GM10248 (cell line): Measurements from ENCODE around the gene GOLGA7B.

Experiments
- CTCF ChIA-PET: fragments of 300-600 bp; sonication (Branson Sonifier 250); formaldehyde crosslinking; extraction: SDS; loops from one replicate; lab custom pipeline; 2021; ENCODE audit warnings: antibody characterized with exemption; lab: Yijun Ruan, JAX
- POLR2A ChIA-PET: fragments of 350-650 bp; sonication (Branson Sonifier 250); formaldehyde crosslinking; extraction: SDS; loops from one replicate; lab custom pipeline; 2020; ENCODE audit warnings: antibody characterized with exemption; lab: Yijun Ruan, JAX
- DNase-seq: peaks from one replicate; pipeline ENCODE4 v3.0.0; 2012; ENCODE audit errors: extremely low spot score
- CTCF ChIP-seq: IDR thresholded peaks from 2 replicates; pipeline ENCODE4 v1.5.1; 2012; ENCODE audit warnings: mild to moderate bottlenecking, low read depth; ENCODE audit errors: extremely low read depth, missing control alignments, control extremely low read depth

Gene GOLGA7B

DNA sequence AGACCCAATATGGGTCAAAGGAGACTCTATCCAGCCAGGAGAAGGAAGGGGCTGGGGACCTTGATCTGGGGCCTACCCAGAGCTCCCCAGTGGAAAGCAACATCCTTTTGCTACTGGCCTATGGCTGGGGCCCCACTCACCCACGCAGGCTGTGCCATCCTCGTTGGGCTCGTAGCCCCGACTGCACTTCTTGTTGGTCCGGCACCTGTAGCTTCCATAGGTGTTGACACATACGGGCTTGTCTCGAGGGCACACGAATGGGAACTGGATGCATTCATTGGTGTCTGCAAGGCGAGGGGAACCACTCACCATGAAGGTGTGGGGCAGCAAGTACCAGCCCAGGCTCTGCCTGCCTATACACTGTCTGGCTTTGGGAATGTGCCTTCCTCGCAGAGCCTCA is 30.5 kb downstream of the GOLGA7B start:
- no peak for DNase-seq
- CTCF ChIA-PET = interaction anchor here (2.1 kb wide), 1 partner anchor 10 kb away, joined by 6 read pairs; no protein-coding TSS in a partner anchor
- POLR2A ChIA-PET = no interaction called here
- TF ChIP-seq CTCF = no peak

DNA sequence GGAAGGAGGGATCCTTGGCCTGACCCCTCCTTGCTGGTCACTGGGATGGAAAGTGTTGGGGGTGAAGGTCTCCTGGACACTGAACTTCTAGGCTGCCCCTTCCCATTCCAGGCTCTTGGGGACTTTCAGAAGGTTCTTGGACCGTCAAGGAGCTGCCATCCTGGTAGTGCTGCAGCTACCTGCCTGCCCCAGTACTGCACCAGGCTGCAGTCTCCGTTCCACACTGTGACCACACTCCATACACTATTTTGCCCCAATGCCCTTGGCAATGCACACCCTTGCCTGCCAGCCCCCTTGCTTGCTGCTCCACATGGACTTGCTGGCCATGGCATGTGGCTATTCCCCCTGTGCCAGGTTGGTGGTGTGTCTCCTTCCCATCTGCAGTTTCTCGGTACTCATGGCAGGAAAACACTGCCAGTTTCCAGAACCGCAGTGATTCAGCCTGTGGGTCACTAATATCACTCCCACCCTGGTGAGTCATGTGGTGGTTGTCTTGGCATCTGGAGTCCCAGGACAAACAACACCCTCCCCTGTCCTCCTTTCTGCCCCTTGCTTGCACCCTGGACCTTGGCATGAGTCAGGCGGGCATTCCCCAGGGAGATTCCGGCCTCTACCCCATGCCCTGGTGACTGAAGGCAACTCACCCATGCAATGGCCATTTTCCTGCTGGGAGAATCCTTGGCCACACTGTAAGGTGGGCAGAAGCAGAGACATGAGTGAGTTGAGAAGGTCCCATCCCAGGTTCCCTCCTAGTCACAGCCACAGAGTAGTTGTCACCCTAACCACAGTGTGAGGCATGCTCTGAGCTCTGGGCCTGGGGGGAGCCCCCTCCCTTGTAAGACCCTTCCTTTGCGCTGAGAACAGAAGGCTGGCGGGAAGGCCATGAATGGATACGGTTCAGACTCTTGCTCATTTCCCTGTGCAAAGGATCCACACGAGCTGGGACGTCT is 32.8 kb downstream of the GOLGA7B start:
- POLR2A ChIA-PET = no interaction called here
- TF ChIP-seq CTCF = no peak
- no peak for DNase-seq
- CTCF ChIA-PET = no interaction called here

DNA sequence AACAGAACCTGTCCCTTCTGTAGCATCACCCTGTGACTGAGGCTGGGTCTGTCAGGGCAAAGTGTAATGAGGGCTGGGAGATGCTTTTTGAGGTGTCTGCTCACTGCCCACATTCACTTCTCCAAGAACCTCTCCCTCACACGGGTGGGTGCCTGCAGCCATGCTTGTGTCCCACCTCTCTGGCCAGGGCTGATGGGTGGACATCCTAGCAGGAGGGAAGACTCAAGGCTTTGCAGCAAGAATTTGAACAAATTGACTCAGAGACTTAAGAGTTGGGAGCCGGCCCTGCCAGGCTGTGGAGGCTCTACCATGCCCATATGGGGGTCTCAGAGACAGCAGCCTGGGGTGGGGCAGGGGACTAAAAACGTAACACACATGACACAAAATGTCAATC is 33.4 kb downstream of the GOLGA7B start:
- TF ChIP-seq CTCF = no peak
- ChIA-PET POLR2A (no interaction called here), CTCF (no interaction called here)
- DNase-seq = no peak

GRCh38 chr10:97886286-97886685 is 36.6 kb downstream of the GOLGA7B start:
- DNase-seq = no peak
- TF ChIP-seq CTCF = no peak
- ChIA-PET CTCF (interaction anchor here (1.1 kb wide), 1 partner anchor 17 kb away, joined by 3 read pairs; no protein-coding TSS in a partner anchor), POLR2A (no interaction called here)

DNA sequence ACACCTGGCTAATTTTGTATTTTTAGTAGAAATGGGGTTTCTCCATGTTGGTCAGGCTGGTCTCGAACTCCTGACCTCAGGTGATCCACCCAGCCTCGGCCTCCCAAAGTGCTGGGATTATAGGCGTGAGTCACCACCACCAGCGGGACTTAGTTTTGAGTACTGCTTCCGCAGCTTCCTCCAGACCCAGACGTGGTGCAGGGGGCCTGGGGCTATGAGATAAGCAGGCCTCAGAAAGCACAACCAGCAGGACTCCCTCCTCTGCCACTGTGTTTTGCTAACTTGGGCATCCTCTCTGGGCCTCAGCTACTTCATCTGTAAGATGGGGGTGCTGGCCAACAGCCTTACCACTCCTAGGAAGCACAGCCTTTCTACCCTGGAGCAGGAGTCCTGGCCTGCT is 37.8 kb downstream of the GOLGA7B start:
- ChIA-PET CTCF (no interaction called here), POLR2A (no interaction called here)
- DNase-seq = no peak
- no peak for TF ChIP-seq CTCF

DNA sequence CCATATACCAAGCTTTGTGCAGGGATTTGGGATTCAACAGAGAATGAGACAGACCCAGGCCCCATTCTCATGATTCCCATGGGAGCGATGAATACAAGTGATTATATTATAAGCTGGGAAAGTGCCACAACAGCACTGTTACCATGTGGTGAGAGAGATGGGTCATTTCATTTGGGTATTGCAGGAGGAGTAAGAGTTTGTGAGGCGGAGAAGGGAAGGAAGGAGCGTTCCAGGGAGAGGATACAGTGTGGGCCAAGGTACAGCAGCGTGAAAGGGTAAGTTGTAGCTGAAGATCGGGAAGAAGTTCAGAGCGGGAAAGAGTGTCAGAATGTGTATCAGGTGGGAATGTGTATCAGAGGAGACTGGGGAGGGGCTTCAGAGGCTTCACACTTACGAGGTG is 38.5 kb downstream of the GOLGA7B start:
- ChIA-PET POLR2A (no interaction called here), CTCF (interaction anchor here (1.2 to 2.0 kb wide), 5 partner anchors 19 to 153 kb away, joined by 3 to 5 read pairs (median 4); no protein-coding TSS in a partner anchor)
- DNase-seq = no peak
- no peak for TF ChIP-seq CTCF
